Ovary (tissue), 9 donors: ENCODE data around the gene WDR7. TPM values are rescaled to one million over a fixed set of nuclear protein-coding genes. Genes with fewer than 3 reads are reported as not detected.

Experiments used
- DNase-seq, 5 donors: peaks; one replicate each; pipeline ENCODE4 v3.0.0-alpha.2; 2019 to 2020
- H3K27ac ChIP-seq, 2 donors: fragments of 200-600 bp; one replicate each; pipeline versions ENCODE4 v1.5.1 to v1.8.0; 2019 to 2022
- H3K27me3 ChIP-seq: fragments of 200-600 bp; one replicate; pipeline ENCODE4 v1.8.0; 2022
- H3K36me3 ChIP-seq: fragments of 200-600 bp; sonication (generic); one replicate; pipeline ENCODE4 v1.5.1; 2019
- H3K4me1 ChIP-seq: one replicate; pipeline ENCODE4 v1.8.1; 2013; ENCODE audit warnings: mild to moderate bottlenecking, moderate library complexity; ENCODE audit not compliant: insufficient read depth
- H3K4me3 ChIP-seq: fragments of 200-600 bp; sonication (generic); one replicate; pipeline ENCODE4 v1.5.1; 2017
- H3K9me3 ChIP-seq, 2 donors: fragments of 200-600 bp in 1 of 2; sonication (generic) in 1 of 2; one replicate each; pipeline versions ENCODE4 v1.5.1 to v1.8.1; 2013 to 2019; ENCODE audit warnings: mild to moderate bottlenecking in 1 of 2, moderate library complexity in 1 of 2
- EP300 ChIP-seq: sonication (generic); formaldehyde crosslinking; IDR thresholded peaks from one replicate; pipeline ENCODE4 v1.6.1; 2017; ENCODE audit warnings: antibody characterized with exemption
- POLR2A ChIP-seq: fragments of 450-650 bp; IDR thresholded peaks from one replicate; pipeline ENCODE4 v1.6.1; 2017; ENCODE audit warnings: antibody characterized with exemption, mild to moderate bottlenecking, moderate library complexity
- WGBS, 3 donors: extraction: QIAGEN DNeasy Blood & Tissue Kit in 1 of 3; methylation state at CpG; one replicate each; pipeline versions ENCODE4 v1.1.5 to v1.1.7; 2013 to 2017; 5-methylcytosine and 5-hydroxymethylcytosine counted together
- intact Hi-C, 4 donors: fragments of 100-400 bp; cut with DNase I; formaldehyde crosslinking; loops; one replicate each; pipeline versions ENCODE4 v1.11.0 to v1.15.1; 2022 to 2023
- polyA plus RNA-seq, 2 donors: library from polyadenylated mRNA; stranded (reverse); fragments of 200-250 nt in 1 of 2; fragments of 350-450 nt in 1 of 2; fragmentation: Illumina TruSeq in 1 of 2; extraction: RNeasy Lipid Tissue Mini Kit (QIAGEN cat#74804) in 1 of 2; gene quantifications; one replicate each; pipeline ENCODE4 v1.2.3, GENCODE V29; 2013 to 2014
- total RNA-seq, 7 donors: library from RNA; depleted of rRNA in 2 of 7; stranded (reverse); fragments of >200 nt in 2 of 7; fragmentation: NEBNext Ultra II Directional in 3 of 7; extraction: Animal tissue kit (Norgen Biotek cat#: 25700) in 3 of 7; gene quantifications; one replicate each; pipeline versions ENCODE4 v1.1.0 to v1.2.4, GENCODE V29; 2016 to 2023
- TF ChIP-seq, protein P1 (sequence below), 3 donors: fragments of 450-650 bp in 2 of 3; fragments of 200-600 bp in 1 of 3; IDR thresholded peaks; one replicate each; pipeline versions ENCODE4 v1.5.1 to v1.8.0; 2016 to 2022; ENCODE audit warnings: antibody characterized with exemption in 3 of 3, mild to moderate bottlenecking in 1 of 3
- donor health status: DM: no; HTN: no; CAD: no; lungs with moderate emphysema.
- donor health status: DM: no; HTN: no; CAD: no.
- donor health status: Bipolar disorder and iron deficiency.
- donor health status: DM: yes; HTN: yes; CAD: no.
- donor health status: DM: no; HTN: no; CAD: no.
- donor health status: DM: yes; HTN: yes; CAD: no.

Gene WDR7
- total and polyA plus RNA-seq, 9 donors = 4.8 to 29.1 (median 24.7) TPM

- H3K9me3 ChIP-seq = no peaks in the 10 kb centered on the region
- TF ChIP-seq EP300 (no peak), POLR2A (no peak)
- TF ChIP-seq, protein P1, sequence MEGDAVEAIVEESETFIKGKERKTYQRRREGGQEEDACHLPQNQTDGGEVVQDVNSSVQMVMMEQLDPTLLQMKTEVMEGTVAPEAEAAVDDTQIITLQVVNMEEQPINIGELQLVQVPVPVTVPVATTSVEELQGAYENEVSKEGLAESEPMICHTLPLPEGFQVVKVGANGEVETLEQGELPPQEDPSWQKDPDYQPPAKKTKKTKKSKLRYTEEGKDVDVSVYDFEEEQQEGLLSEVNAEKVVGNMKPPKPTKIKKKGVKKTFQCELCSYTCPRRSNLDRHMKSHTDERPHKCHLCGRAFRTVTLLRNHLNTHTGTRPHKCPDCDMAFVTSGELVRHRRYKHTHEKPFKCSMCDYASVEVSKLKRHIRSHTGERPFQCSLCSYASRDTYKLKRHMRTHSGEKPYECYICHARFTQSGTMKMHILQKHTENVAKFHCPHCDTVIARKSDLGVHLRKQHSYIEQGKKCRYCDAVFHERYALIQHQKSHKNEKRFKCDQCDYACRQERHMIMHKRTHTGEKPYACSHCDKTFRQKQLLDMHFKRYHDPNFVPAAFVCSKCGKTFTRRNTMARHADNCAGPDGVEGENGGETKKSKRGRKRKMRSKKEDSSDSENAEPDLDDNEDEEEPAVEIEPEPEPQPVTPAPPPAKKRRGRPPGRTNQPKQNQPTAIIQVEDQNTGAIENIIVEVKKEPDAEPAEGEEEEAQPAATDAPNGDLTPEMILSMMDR (IDR thresholded peaks at IDR 0.05) = no peak
- 78 to 82% (median 79%) methylated on average over 3 of the region's 3 CpGs for WGBS, 3 donors
- intact Hi-C loops = no loop called here
- H3K4me3 ChIP-seq = no peak overlapping the region
- no peak overlapping the region for H3K27ac ChIP-seq
- H3K36me3 ChIP-seq = no peaks in the 10 kb centered on the region
- H3K4me1 ChIP-seq = no peaks in the 10 kb centered on the region
- DNase-seq = no peak
- H3K27me3 ChIP-seq = no peaks in the 10 kb centered on the region
Measured at GRCh38 chr18:56643381-56643780, 7.8 kb upstream of the WDR7 start.

DNA sequence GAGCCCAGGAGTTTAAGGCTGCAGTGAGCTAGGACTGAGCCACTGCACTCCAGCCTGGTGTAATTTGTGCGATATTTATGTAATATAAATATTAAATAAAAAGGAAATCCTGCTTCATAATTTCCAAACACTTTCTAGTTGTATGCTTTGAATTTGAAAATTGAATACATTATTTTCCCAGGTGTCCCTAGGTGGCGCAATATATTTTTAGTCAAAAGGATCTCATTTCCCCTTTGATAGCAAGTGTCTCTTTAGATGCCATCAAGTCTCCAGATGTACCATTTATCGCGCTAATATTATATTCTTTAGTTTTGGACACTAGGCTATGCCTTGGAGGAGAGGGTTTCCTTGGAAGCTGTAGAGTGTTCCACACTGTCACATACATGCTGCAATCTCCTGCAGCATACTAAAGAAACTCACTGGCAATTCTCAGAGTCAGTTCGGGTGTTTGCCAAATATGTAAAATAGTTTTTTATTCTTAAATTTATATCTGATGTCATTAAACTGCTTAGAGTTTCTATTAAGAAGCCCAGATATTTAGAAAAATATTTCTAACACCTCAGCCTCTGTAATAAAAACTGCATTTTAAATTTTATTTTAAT, 5.6 kb upstream of the WDR7 start:
- 64 to 66% (median 64%) methylated on average over 5 of the region's 5 CpGs for WGBS, 3 donors
- Histone ChIP-seq H3K27me3 (no peaks in the 10 kb centered on the region), H3K36me3 (no peaks in the 10 kb centered on the region), H3K4me3 (no peak overlapping the region), H3K4me1 (no peaks in the 10 kb centered on the region), H3K27ac (no peak overlapping the region), H3K9me3 (no peaks in the 10 kb centered on the region)
- DNase-seq = no peak
- no peak for TF ChIP-seq POLR2A
- intact Hi-C loops = no loop called here

DNA sequence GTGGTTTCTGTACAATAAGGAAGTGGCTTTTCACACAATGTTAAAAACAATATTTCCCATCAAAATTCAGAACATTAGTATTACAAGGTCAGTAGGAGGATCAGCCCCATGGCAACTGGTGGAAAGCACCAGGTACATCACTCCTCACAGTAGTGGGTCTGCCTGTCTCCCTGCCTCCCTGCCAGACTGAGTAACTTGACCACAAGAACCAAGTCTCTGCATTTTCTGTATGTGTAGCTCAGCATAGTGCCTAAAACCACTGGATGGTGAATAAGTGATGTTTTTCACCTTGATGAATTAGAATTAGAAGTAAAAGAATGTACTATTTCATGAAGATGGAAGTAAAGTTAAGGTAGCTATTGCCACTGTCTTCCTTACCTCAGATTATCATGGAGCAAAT, 4.1 kb upstream of the WDR7 start:
- Histone ChIP-seq H3K27ac (no peak overlapping the region), H3K4me1 (peaks cover 1% of the 10 kb centered on the region), H3K4me3 (no peak overlapping the region), H3K36me3 (no peaks in the 10 kb centered on the region), H3K9me3 (no peaks in the 10 kb centered on the region), H3K27me3 (no peaks in the 10 kb centered on the region)
- intact Hi-C loops = no loop called here
- TF ChIP-seq, protein P1 (IDR thresholded peaks at IDR 0.05) = no peak
- TF ChIP-seq POLR2A (no peak), EP300 (no peak)
- no peak for DNase-seq

DNA sequence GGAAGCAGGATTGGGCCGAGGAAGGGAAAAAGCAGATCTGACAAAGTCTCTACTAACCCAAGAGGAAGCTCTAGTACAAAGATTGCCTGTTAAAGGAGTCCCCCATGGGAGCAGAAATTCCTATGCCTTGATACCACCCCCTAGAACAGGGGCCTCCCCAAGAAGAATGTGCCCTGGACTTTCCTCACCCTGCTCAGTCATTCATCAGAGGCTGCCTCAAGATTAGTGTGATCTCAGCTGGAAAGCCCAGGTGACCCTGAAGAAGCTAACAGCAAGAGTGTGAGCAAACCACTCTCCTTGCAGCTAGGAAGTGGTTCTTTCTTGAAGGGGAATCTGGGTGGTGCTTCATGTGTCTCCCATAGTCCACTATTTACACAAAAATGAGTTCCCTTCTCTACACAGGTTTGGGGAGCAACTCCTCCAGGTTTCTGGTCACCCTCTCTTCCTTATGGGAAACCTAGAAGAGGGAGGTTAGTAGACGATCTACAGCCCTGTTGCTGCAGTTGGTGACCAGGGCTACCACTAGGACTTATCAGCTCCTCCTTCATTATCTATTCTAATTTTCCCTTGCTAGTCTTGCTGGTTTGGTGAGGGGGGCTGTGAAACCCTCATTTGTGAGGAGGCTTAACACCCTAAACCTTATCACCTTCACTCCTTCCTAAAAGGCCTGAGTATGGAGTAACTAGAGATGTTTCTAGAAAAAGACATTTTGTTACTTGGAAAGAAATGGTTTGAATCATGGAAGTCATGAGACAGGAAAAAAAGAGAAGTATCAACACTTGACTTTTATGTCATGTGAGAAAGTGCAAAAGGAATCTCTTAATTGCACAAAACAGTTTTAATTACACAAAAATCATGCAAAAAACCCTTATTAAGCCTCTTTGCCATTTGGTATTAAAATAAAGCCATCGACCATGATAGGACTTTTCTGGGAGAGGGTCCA, 2.9 kb upstream of the WDR7 start:
- H3K4me3 ChIP-seq = no peak overlapping the region
- H3K9me3 ChIP-seq = no peaks in the 10 kb centered on the region
- intact Hi-C loops = no loop called here
- H3K4me1 ChIP-seq = peaks cover 2% of the 10 kb centered on the region
- 77 to 89% (median 82%) methylated on average over 3 of the region's 3 CpGs for WGBS, 3 donors
- H3K27me3 ChIP-seq = no peaks in the 10 kb centered on the region
- no peak for DNase-seq
- no peak overlapping the region for H3K27ac ChIP-seq
- H3K36me3 ChIP-seq = no peaks in the 10 kb centered on the region
- no peak for TF ChIP-seq EP300
- no peak for TF ChIP-seq POLR2A
- TF ChIP-seq, protein P1 (IDR thresholded peaks at IDR 0.05) = no peak

GRCh38 chr18:56649996-56650395, 1.2 kb upstream of the WDR7 start:
- no peak for DNase-seq
- intact Hi-C loops = no loop called here
- H3K27ac ChIP-seq = no peak overlapping the region

More at GRCh38 chr18:56649996-56650395, 1.2 kb upstream of the WDR7 start:
- H3K9me3 ChIP-seq = no peaks in the 10 kb centered on the region
- 89 to 100% (median 100%) methylated on average over 1 of the region's 1 CpG for WGBS, 3 donors
- no peak overlapping the region for H3K4me3 ChIP-seq
- H3K36me3 ChIP-seq = no peaks in the 10 kb centered on the region
- TF ChIP-seq EP300 (no peak), POLR2A (no peak)
- TF ChIP-seq, protein P1 (IDR thresholded peaks at IDR 0.05) = no peak
- no peaks in the 10 kb centered on the region for H3K27me3 ChIP-seq
- H3K4me1 ChIP-seq = peaks cover 2% of the 10 kb centered on the region
